Transverse colon (tissue), 4 donors: ENCODE results near the gene RAB3GAP2.
A peak's percentile ranks its signal among the peaks of the same experiment; 100 is the strongest.

Experiments
- CTCF ChIP-seq, 5 experiments: fragments of 200-600 bp in 3 of 5; fragments of 450-650 bp in 2 of 5; sonication (generic) in 3 of 5; IDR thresholded peaks; 1 replicate in 2 of 5; 2 replicates in 3 of 5; pipeline ENCODE4 v1.5.1; 2016 to 2017; ENCODE audit warnings: antibody characterized with exemption in 5 of 5, inconsistent platforms in 3 of 5, mild to moderate bottlenecking in 2 of 5, moderate library complexity in 1 of 5
- EP300 ChIP-seq: sonication (generic); formaldehyde crosslinking; IDR thresholded peaks from one replicate; pipeline ENCODE4 v1.6.1; 2017; ENCODE audit warnings: antibody characterized with exemption, low read depth
- POLR2A ChIP-seq: fragments of 450-650 bp; IDR thresholded peaks from one replicate; pipeline ENCODE4 v1.6.1; 2016; ENCODE audit warnings: antibody characterized with exemption, mild to moderate bottlenecking, moderate library complexity
- POLR2AphosphoS5 ChIP-seq, 3 donors: sonication (generic); formaldehyde crosslinking; IDR thresholded peaks; one replicate each; pipeline ENCODE4 v1.6.1; 2016; ENCODE audit warnings: antibody characterized with exemption in 3 of 3

DNA sequence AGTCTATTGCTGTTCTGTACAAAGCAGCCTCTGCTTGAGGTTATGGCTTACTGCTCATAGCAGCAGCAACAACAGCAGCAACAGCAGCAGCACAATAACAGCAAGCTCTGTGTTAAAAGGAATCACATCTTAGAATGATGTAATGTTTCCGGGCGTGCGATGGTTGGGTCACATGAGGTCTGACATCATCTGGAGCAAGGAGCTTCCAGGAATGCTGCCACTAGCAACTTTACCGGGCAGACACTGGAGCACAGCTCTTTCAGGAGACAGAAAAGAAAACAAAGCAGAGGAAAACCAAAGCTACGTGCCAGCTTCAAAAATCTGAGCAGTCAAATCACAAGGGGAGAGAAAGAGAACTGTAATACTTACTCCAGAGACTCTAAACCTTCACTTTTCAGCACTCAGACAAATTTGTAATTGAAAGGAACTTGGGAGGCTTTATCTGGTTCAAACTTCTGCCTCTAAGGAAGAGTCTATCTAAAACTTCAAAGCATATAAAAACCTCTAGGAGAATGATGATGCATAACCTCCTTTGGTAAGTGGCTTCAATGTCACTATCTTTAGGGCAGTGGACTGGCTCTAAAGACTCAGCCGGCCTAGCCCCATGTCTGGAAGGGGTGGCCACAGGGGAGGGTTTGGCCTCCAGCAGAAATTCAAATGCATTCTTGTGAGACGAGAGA is 28.3 kb upstream of the RAB3GAP2 start:
- TF ChIP-seq CTCF (IDR thresholded peaks at IDR 0.05) (no peak), POLR2A (no peak), POLR2AphosphoS5 (IDR thresholded peaks at IDR 0.05) (peak in 2 of 3 donors; percentile 43 to 59), EP300 (no peak)
